ENCODE measurements around the gene RNF213. TPM values are rescaled to one million over a fixed set of nuclear protein-coding genes. Genes with fewer than 3 reads are reported as not detected.

The RNF213 gene
- polyA plus RNA-seq, 1 of the 3 experiments (the other 2 are of a cell fraction) = 57.5 TPM

DNA sequence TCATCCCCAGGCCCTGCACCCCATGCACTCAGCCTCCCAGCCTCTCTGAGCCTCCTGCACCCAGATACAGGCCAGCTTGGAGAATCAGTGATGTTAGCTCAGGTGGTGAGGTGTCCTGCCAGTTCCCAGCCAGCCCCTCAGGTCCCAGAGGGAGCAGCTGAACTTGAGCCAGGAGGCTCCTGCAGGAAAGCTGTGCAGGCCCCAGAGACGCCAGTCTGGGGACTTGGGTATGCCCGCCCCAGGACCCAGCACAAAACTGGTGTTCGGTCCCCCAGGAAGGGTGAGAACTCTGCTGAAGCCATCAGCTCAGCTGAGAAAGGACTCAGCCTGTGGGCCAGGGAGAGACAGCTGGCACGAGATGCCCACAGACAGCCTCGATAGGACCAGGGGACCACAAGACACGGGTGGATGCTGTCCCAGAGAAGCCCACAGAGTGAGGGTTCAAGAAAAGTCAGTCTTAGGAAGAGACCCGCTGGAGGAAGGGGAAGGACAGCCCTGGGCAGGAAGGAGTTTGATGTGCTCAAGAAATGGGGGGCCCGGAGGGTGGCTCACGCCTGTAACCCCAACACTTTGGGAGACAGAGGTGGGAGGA is 165.3 kb downstream of the RNF213 start:
- Histone ChIP-seq H3K27ac (ENCODE audit: low read depth in 2 of 2, low read length in 1 of 2) (no peak overlapping the region), H4K20me1 (ENCODE audit: insufficient read depth) (no peaks in the 10 kb centered on the region; the same call in 1 of the 2 replicates), H3K36me3 (replicated peaks in 1 of 2; ENCODE audit: control insufficient read depth in 1 of 2, insufficient read depth in 2 of 2, low read length in 1 of 2) (peaks cover 3 to 24% of the 10 kb centered on the region in 2 experiments), H3K4me1 (ENCODE audit: control insufficient read depth in 1 of 2, insufficient read depth in 2 of 2, low read depth in 1 of 2, low read length in 1 of 2) (no peaks in the 10 kb centered on the region; a peak in 1 of 4 replicates), H3K9ac (no peak overlapping the region), H3K4me3 (ENCODE audit: low read depth in 2 of 2, low read length in 1 of 2) (no peak overlapping the region), H3K27me3 (ENCODE audit: insufficient read depth) (no peaks in the 10 kb centered on the region), H3F3A (replicated peaks; ENCODE audit: insufficient read depth) (peaks cover 6% of the 10 kb centered on the region), H2AFZ (ENCODE audit: low read depth) (no peak overlapping the region), H3K79me2 (ENCODE audit: insufficient read depth) (no peaks in the 10 kb centered on the region), H3K9me2 (no peaks in the 10 kb centered on the region), H3K4me2 (no peak overlapping the region), H3K9me3 (no peaks in the 10 kb centered on the region)
- peak; percentile 36 for DNase-seq
- TF ChIP-seq, protein P1, sequence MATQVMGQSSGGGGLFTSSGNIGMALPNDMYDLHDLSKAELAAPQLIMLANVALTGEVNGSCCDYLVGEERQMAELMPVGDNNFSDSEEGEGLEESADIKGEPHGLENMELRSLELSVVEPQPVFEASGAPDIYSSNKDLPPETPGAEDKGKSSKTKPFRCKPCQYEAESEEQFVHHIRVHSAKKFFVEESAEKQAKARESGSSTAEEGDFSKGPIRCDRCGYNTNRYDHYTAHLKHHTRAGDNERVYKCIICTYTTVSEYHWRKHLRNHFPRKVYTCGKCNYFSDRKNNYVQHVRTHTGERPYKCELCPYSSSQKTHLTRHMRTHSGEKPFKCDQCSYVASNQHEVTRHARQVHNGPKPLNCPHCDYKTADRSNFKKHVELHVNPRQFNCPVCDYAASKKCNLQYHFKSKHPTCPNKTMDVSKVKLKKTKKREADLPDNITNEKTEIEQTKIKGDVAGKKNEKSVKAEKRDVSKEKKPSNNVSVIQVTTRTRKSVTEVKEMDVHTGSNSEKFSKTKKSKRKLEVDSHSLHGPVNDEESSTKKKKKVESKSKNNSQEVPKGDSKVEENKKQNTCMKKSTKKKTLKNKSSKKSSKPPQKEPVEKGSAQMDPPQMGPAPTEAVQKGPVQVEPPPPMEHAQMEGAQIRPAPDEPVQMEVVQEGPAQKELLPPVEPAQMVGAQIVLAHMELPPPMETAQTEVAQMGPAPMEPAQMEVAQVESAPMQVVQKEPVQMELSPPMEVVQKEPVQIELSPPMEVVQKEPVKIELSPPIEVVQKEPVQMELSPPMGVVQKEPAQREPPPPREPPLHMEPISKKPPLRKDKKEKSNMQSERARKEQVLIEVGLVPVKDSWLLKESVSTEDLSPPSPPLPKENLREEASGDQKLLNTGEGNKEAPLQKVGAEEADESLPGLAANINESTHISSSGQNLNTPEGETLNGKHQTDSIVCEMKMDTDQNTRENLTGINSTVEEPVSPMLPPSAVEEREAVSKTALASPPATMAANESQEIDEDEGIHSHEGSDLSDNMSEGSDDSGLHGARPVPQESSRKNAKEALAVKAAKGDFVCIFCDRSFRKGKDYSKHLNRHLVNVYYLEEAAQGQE (IDR thresholded peaks at IDR 0.05; ENCODE audit: low read depth, low read length) = no peak
- no peak for TF ChIP-seq RFX5 (IDR thresholded peaks at IDR 0.05; ENCODE audit: low read length)
- no peak for TF ChIP-seq SIN3A (IDR thresholded peaks at IDR 0.05; ENCODE audit: borderline replicate concordance, low read depth, low read length)
- no peak for TF ChIP-seq GABPA (IDR thresholded peaks at IDR 0.05; ENCODE audit: low read depth)
- no peak for TF ChIP-seq RXRA (IDR thresholded peaks at IDR 0.05; ENCODE audit: borderline replicate concordance, low read depth)
- no peak for TF ChIP-seq FOSL2 (IDR thresholded peaks at IDR 0.05; ENCODE audit: borderline replicate concordance, low read depth)
- TF ChIP-seq RCOR1 (IDR thresholded peaks at IDR 0.05; ENCODE audit: low read length) = no peak
- no peak for TF ChIP-seq FOXJ3 (CRISPR knock-in tag; IDR thresholded peaks at IDR 0.05)
- no peak for TF ChIP-seq NRF1 (IDR thresholded peaks at IDR 0.05; ENCODE audit: low read depth, low read length)
- TF ChIP-seq, protein P2, sequence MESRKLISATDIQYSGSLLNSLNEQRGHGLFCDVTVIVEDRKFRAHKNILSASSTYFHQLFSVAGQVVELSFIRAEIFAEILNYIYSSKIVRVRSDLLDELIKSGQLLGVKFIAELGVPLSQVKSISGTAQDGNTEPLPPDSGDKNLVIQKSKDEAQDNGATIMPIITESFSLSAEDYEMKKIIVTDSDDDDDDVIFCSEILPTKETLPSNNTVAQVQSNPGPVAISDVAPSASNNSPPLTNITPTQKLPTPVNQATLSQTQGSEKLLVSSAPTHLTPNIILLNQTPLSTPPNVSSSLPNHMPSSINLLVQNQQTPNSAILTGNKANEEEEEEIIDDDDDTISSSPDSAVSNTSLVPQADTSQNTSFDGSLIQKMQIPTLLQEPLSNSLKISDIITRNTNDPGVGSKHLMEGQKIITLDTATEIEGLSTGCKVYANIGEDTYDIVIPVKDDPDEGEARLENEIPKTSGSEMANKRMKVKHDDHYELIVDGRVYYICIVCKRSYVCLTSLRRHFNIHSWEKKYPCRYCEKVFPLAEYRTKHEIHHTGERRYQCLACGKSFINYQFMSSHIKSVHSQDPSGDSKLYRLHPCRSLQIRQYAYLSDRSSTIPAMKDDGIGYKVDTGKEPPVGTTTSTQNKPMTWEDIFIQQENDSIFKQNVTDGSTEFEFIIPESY (IDR thresholded peaks at IDR 0.05; ENCODE audit: borderline replicate concordance, low read depth) = no peak
- TF ChIP-seq, protein P3, sequence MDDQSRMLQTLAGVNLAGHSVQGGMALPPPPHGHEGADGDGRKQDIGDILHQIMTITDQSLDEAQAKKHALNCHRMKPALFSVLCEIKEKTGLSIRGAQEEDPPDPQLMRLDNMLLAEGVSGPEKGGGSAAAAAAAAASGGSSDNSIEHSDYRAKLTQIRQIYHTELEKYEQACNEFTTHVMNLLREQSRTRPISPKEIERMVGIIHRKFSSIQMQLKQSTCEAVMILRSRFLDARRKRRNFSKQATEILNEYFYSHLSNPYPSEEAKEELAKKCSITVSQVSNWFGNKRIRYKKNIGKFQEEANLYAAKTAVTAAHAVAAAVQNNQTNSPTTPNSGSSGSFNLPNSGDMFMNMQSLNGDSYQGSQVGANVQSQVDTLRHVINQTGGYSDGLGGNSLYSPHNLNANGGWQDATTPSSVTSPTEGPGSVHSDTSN (IDR thresholded peaks at IDR 0.05) = no peak
- no peak for TF ChIP-seq YY1 (IDR thresholded peaks at IDR 0.05; ENCODE audit: low read depth)
- TF ChIP-seq, protein P4, sequence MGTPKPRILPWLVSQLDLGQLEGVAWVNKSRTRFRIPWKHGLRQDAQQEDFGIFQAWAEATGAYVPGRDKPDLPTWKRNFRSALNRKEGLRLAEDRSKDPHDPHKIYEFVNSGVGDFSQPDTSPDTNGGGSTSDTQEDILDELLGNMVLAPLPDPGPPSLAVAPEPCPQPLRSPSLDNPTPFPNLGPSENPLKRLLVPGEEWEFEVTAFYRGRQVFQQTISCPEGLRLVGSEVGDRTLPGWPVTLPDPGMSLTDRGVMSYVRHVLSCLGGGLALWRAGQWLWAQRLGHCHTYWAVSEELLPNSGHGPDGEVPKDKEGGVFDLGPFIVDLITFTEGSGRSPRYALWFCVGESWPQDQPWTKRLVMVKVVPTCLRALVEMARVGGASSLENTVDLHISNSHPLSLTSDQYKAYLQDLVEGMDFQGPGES (IDR thresholded peaks at IDR 0.05; ENCODE audit: low read depth, low read length) = no peak
- POLR2A ChIA-PET = no interaction called here
- 75% methylated on average over 9 of the region's 9 CpGs for WGBS (ENCODE audit: low lambda C conversion rate)
- CTCF ChIA-PET = interaction anchor here (0.7 to 6.5 kb wide), 13 partner anchors 9 to 561 kb away, joined by 3 to 81 read pairs (median 3); partner anchors contain the start of gene ENDOV

All from SK-N-SH (cell line).